HG03135 (cell line): ENCODE results near the gene PRIM2.
"Not testable (repeated sequence)": the region's sequence is repeated elsewhere in the genome, so short reads cannot be mapped to it uniquely, and the experiment has no call there.

Source experiments
- ATAC-seq: cut with Tn5 transposase; IDR thresholded peaks from one replicate; pipeline ENCODE4 v1.9.1; 2021; ENCODE audit warnings: mild to moderate bottlenecking, moderate library complexity; ENCODE audit not compliant: unreplicated experiment

Gene PRIM2

GRCh38 chr6:57359766-57360165 lies 42.3 kb downstream of the PRIM2 start:
- ATAC-seq: not testable (repeated sequence)

GRCh38 chr6:57362340-57362739 lies 44.9 kb downstream of the PRIM2 start:
- not testable (repeated sequence) for ATAC-seq

GRCh38 chr6:57365076-57365583 lies 47.7 kb downstream of the PRIM2 start:
- ATAC-seq: not testable (repeated sequence)

- not testable (repeated sequence) for ATAC-seq
Measured at GRCh38 chr6:57368965-57369731, 51.7 kb downstream of the PRIM2 start.

GRCh38 chr6:57371779-57372178 lies 54.3 kb downstream of the PRIM2 start:
- not testable (repeated sequence) for ATAC-seq

- not testable (repeated sequence) for ATAC-seq
Measured at GRCh38 chr6:57374764-57375163, 57.3 kb downstream of the PRIM2 start.

GRCh38 chr6:57376083-57376482 lies 58.7 kb downstream of the PRIM2 start:
- ATAC-seq: not testable (repeated sequence)

- ATAC-seq: not testable (repeated sequence)
Measured at GRCh38 chr6:57389038-57389592, 71.7 kb downstream of the PRIM2 start.

GRCh38 chr6:57390818-57391217 lies 73.4 kb downstream of the PRIM2 start:
- not testable (repeated sequence) for ATAC-seq

- not testable (repeated sequence) for ATAC-seq
Measured at GRCh38 chr6:57392047-57392446, 74.6 kb downstream of the PRIM2 start.

GRCh38 chr6:57419341-57419740 lies 101.9 kb downstream of the PRIM2 start:
- ATAC-seq: not testable (repeated sequence)

- ATAC-seq: no peak
Measured at GRCh38 chr6:57421503-57421902, 104.1 kb downstream of the PRIM2 start.

- ATAC-seq: no peak
Measured at GRCh38 chr6:57423468-57423867, 106.0 kb downstream of the PRIM2 start.

- ATAC-seq: not testable (repeated sequence)
Measured at GRCh38 chr6:57431742-57432141, 114.3 kb downstream of the PRIM2 start.

- no peak for ATAC-seq
Measured at GRCh38 chr6:57432157-57432556, 114.7 kb downstream of the PRIM2 start.

- ATAC-seq: peak; percentile 59
Measured at GRCh38 chr6:57432919-57433684, 115.7 kb downstream of the PRIM2 start.

- not testable (repeated sequence) for ATAC-seq
Measured at GRCh38 chr6:57433790-57434189, 116.4 kb downstream of the PRIM2 start.

- no peak for ATAC-seq
Measured at GRCh38 chr6:57434944-57435343, 117.5 kb downstream of the PRIM2 start.

GRCh38 chr6:57435475-57436160 lies 118.2 kb downstream of the PRIM2 start:
- ATAC-seq: no peak

GRCh38 chr6:57440735-57441134 lies 123.3 kb downstream of the PRIM2 start:
- ATAC-seq: not testable (repeated sequence)

GRCh38 chr6:57442133-57442532 lies 124.7 kb downstream of the PRIM2 start:
- ATAC-seq: not testable (repeated sequence)
